ENCODE results near the gene NT5M. TPM values are rescaled to one million over a fixed set of nuclear protein-coding genes. Genes with fewer than 3 reads are reported as not detected.

Gene NT5M
- total RNA-seq, 1 donor from 2014 or later, result 6.0 TPM

GRCh38 chr17:17353625-17354484 lies 50.7 kb downstream of the NT5M start:
- intact Hi-C loops (cut with micrococcal nuclease), result loop anchor here (2.0 kb wide), 1 partner anchor 53 kb away; no protein-coding TSS in a partner anchor

GRCh38 chr17:17354560-17355349 lies 51.6 kb downstream of the NT5M start:
- intact Hi-C loops (cut with micrococcal nuclease), result loop anchor here (1.0 to 2.0 kb wide), 3 partner anchors 52 to 288 kb away; no protein-coding TSS in a partner anchor

- intact Hi-C loops (cut with micrococcal nuclease), result loop anchor here (1.0 to 2.0 kb wide), 3 partner anchors 51 to 287 kb away; no protein-coding TSS in a partner anchor
Observed at GRCh38 chr17:17355426-17355825, 52.3 kb downstream of the NT5M start.

- intact Hi-C loops (cut with micrococcal nuclease), result loop anchor here (1.0 kb wide), 2 partner anchors 140 to 212 kb away; partner anchors contain the start of gene RASD1
Observed at GRCh38 chr17:17356149-17356930, 53.2 kb downstream of the NT5M start.

- intact Hi-C loops (cut with micrococcal nuclease), result loop anchor here (1.0 kb wide), 2 partner anchors 139 to 211 kb away; partner anchors contain the start of gene RASD1
Observed at GRCh38 chr17:17356931-17357270, 53.7 kb downstream of the NT5M start.

- intact Hi-C loops (cut with micrococcal nuclease), result no loop called here
Observed at GRCh38 chr17:17358060-17358751, 55.0 kb downstream of the NT5M start.

GRCh38 chr17:17358866-17359265 lies 55.7 kb downstream of the NT5M start:
- intact Hi-C loops (cut with micrococcal nuclease), result no loop called here

GRCh38 chr17:17359271-17359670 lies 56.1 kb downstream of the NT5M start:
- intact Hi-C loops (cut with micrococcal nuclease), result no loop called here

GRCh38 chr17:17360087-17360730 lies 57.0 kb downstream of the NT5M start:
- intact Hi-C loops (cut with micrococcal nuclease), result no loop called here

- intact Hi-C loops (cut with micrococcal nuclease), result no loop called here
Observed at GRCh38 chr17:17361543-17361866, 58.3 kb downstream of the NT5M start.

GRCh38 chr17:17361867-17362539 lies 58.8 kb downstream of the NT5M start:
- intact Hi-C loops (cut with micrococcal nuclease), result no loop called here

- intact Hi-C loops (cut with micrococcal nuclease), result no loop called here
Observed at GRCh38 chr17:17362540-17362930, 59.4 kb downstream of the NT5M start.

GRCh38 chr17:17363638-17364337 lies 60.6 kb downstream of the NT5M start:
- intact Hi-C loops (cut with micrococcal nuclease), result no loop called here

- intact Hi-C loops (cut with micrococcal nuclease), result no loop called here
Observed at GRCh38 chr17:17364338-17364667, 61.1 kb downstream of the NT5M start.

GRCh38 chr17:17365476-17366110 lies 62.4 kb downstream of the NT5M start:
- intact Hi-C loops (cut with micrococcal nuclease), result no loop called here

GRCh38 chr17:17366235-17366634 lies 63.1 kb downstream of the NT5M start:
- intact Hi-C loops (cut with micrococcal nuclease), result no loop called here

GRCh38 chr17:17366941-17367875 lies 64.0 kb downstream of the NT5M start:
- intact Hi-C loops (cut with micrococcal nuclease), result no loop called here

GRCh38 chr17:17367931-17368330 lies 64.8 kb downstream of the NT5M start:
- intact Hi-C loops (cut with micrococcal nuclease), result no loop called here
